ENCODE measurements around the gene IQCE.

The IQCE gene

GRCh38 chr7:2603044-2603965 lies 44.5 kb downstream of the IQCE start:
- no peak overlapping the region for H3K4me3 ChIP-seq (ENCODE audit: low read depth, low read length)
- DNase-seq (ENCODE audit: low read depth), result no peak
- TF ChIP-seq CTCF (conservative IDR thresholded peaks at IDR 0.05; ENCODE audit: low read depth, low read length), result no peak

GRCh38 chr7:2604608-2605174 lies 45.9 kb downstream of the IQCE start:
- no peak for TF ChIP-seq CTCF (conservative IDR thresholded peaks at IDR 0.05; ENCODE audit: low read depth, low read length)
- no peak overlapping the region for H3K4me3 ChIP-seq (ENCODE audit: low read depth, low read length)
- no peak for DNase-seq (ENCODE audit: low read depth)

DNA sequence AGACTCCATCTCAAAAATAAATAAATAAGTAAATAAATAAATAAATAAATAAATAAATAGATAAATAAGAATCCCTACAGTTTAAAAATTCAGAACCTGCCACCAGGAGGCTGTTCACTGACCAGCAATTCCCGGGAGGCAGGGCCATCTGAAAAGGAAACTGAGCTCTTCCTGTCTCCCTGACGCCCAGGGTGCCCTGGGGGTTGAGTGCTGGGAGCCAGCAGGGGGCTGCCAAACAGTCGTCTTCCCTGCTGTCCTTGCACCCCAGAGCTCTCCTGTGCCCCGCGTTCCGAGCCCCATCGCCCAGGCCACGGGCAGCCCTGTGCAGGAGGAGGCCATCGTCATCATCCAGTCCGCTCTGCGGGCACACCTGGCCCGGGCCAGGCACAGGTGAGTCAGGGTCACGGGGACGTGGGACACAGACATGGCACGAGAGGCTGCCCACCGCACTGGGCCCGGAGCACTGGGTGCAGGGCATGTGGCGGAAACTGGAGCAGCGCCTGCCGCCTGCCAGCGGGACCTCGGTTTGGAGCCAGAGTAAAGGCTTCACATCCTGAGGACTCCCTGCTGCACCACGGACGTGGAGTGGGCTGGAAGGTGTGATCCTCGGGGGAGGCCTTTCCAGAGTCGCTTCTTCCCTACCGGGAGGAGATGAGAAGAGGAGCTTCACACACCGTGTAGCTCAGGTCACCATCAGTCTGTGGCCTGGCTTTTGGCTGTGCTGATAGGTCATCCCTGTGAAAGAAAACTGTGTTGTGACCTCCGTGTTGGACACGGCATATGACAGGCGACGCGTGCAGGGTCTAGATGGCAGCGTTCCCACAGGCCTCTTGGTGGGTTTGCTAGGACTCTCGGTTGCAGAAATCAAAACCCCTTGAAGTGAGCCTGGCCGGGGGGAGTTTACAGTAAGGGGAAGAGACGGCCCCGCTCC lies 47.1 kb downstream of the IQCE start:
- no peak for DNase-seq (ENCODE audit: low read depth)
- no peak for TF ChIP-seq CTCF (conservative IDR thresholded peaks at IDR 0.05; ENCODE audit: low read depth, low read length)
- H3K4me3 ChIP-seq (ENCODE audit: low read depth, low read length), result no peak overlapping the region

DNA sequence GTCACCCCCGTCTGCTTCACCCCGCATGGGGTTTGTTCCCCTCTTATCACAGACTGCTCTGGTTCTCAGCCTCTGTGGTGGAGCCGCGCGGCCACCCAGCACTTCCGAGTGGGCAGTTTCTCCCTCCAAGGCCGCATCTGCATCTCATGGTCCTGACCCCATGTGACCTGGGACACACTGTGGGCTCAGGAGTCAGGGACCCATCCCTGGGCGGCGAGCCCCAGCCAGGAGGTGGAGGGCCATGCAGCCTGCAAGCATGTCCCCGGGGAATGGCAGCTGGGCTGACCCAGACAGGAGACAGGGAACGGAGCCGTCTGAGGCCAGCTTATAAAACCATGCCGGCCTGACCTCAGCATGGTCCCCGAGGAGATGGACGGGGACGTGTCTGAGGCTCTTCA lies 47.8 kb downstream of the IQCE start:
- no peak overlapping the region for H3K4me3 ChIP-seq (ENCODE audit: low read depth, low read length)
- TF ChIP-seq CTCF (conservative IDR thresholded peaks at IDR 0.05; ENCODE audit: low read depth, low read length), result no peak
- DNase-seq (ENCODE audit: low read depth), result no peak

DNA sequence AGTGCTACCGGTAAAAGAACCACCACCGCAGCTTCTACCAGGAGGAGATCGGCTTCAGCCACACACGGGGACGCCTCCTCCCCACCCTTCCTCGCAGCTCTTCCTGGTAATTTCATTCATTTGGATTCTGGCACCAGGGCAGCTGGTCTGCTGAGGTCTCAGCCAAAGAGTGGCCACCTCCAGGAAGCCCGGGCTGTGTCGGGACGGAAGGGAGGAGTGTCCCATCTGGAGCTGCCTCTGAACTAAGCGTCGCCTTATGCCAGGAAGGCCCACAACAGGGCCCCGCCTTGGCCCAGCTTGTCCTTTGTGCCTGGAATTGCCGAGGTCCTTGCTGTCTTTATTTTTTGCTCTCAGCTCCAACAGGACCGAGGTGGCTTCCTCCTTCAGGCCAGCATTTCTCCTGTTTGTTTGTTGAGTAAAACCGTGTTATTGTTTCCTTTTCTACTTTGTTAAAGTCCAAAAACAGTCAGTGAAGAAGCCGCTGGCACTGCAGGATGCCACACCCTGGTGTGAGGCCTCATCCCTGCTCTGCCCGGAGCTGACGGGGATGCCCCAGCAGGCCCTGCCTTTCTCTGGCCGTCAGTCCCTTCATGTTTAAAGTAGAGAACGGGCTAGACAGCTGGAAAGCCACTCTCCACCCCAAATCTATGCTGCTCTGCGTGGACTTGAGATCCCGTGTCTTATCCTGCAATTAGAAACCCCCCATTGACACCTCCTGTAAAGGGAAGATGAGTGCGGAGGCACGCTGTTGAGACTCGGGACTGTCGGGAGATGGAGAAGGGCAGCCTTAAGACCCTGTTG lies 48.5 kb downstream of the IQCE start:
- no peak overlapping the region for H3K4me3 ChIP-seq (ENCODE audit: low read depth, low read length)
- TF ChIP-seq CTCF (conservative IDR thresholded peaks at IDR 0.05; ENCODE audit: low read depth, low read length), result no peak
- DNase-seq (ENCODE audit: low read depth), result no peak

Measured in choroid plexus epithelial cell (primary cell).